Measurements from ENCODE around the gene SLC52A1. TPM values are rescaled to one million over a fixed set of nuclear protein-coding genes. Genes with fewer than 3 reads are reported as not detected.
A peak's percentile ranks its signal among the peaks of the same experiment; 100 is the strongest.

SLC52A1 gene
- total RNA-seq, 1 donor = 0.43 TPM

DNA sequence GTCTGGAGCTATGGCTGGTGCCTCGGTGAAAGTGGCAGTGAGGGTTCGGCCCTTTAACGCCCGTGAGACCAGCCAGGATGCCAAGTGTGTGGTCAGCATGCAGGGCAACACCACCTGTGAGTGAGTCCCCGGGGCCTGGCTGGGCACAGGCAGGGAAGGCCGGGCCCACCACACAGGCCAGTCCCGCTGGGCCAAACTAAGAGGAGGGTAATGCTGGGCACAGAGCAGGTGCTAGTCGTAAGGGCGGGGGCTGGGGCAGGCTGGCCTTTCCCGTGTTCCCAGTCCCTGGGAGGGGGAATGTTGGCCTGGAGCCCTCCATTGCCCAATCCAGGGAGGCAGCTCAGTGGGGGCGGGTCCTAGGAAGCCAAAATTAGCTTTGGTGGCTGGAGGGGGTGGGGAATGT is 35.0 kb downstream of the SLC52A1 start:
- DNase-seq (ENCODE audit: low read depth) = peak; percentile 40
- TF ChIP-seq, protein P1, sequence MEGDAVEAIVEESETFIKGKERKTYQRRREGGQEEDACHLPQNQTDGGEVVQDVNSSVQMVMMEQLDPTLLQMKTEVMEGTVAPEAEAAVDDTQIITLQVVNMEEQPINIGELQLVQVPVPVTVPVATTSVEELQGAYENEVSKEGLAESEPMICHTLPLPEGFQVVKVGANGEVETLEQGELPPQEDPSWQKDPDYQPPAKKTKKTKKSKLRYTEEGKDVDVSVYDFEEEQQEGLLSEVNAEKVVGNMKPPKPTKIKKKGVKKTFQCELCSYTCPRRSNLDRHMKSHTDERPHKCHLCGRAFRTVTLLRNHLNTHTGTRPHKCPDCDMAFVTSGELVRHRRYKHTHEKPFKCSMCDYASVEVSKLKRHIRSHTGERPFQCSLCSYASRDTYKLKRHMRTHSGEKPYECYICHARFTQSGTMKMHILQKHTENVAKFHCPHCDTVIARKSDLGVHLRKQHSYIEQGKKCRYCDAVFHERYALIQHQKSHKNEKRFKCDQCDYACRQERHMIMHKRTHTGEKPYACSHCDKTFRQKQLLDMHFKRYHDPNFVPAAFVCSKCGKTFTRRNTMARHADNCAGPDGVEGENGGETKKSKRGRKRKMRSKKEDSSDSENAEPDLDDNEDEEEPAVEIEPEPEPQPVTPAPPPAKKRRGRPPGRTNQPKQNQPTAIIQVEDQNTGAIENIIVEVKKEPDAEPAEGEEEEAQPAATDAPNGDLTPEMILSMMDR (IDR thresholded peaks at IDR 0.05; ENCODE audit: insufficient read depth, low read depth, low read length) = no peak
- H3K4me3 ChIP-seq (ENCODE audit: low read depth, low read length) = no peak overlapping the region

DNA sequence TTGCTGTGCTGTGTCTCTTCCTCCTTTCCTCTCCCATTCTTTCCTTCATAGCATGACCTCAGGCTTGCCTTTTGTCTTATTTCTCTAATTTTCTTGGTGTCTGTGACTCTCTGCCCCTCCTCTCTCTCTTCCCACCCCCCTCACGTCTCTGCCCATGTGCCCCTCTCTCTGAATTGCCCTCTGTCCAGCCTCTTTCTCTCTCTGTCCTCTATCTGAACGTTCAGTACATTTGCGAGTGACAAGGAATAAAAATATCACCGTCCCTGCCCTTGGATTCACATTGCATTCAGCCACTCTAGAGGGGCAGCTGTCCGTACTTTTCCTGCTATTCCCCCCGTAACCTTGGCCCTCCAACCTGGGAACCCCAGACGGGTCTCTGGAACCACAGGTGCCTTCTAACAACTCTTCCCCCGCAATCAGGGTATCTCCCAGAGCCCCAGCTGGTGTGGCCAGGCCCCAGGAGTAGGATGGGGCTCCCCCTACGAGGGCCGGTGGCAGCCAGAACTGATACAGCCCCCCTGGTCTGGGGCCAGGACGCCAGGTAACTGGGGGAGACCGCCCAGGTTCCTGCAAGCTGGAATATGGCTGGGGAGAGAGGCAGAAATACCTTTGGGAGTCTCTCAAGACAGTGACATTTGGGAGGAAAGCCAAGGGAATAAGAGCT is 35.7 kb downstream of the SLC52A1 start:
- TF ChIP-seq, protein P1 (IDR thresholded peaks at IDR 0.05; ENCODE audit: insufficient read depth, low read depth, low read length) = no peak
- H3K4me3 ChIP-seq (ENCODE audit: low read depth, low read length) = peak overlapping the region; percentile 84
- no peak for DNase-seq (ENCODE audit: low read depth)

DNA sequence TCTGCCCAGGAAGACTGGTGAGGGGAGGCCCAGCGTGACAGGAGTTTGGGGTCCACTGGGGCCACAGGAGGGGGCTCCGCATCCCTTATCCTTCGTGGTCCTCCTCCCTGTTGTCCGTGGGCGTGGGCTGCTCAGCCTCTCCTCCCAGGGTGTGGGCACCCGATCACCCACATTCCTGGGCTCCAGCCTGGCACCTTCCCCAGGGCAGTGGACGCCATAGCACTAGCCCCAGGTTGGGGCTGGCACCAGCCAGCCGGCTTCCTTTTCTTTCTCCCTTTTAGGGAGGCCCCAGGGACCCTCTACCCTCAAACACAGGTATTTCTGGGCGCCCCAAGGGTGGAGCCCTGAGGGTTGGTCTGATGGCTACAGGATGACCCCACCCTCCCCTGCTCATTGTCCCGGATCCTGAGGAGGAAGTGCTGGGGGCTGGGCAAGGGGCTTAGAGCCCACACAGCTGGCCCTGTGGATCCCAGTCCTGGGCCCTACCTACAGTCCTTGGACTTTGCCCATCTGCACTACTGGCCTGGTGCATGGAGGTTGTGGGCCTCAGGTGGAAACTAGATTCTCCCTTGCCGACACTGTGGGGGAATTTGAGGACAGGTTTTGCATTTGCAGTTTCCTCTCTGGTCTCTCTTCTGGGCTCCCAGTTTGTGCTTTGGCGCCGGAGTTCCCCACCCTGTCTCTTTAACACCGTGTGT is 36.3 kb downstream of the SLC52A1 start:
- no peak for DNase-seq (ENCODE audit: low read depth)
- TF ChIP-seq, protein P1 (IDR thresholded peaks at IDR 0.05; ENCODE audit: insufficient read depth, low read depth, low read length) = no peak
- peak overlapping the region; percentile 84 for H3K4me3 ChIP-seq (ENCODE audit: low read depth, low read length)

DNA sequence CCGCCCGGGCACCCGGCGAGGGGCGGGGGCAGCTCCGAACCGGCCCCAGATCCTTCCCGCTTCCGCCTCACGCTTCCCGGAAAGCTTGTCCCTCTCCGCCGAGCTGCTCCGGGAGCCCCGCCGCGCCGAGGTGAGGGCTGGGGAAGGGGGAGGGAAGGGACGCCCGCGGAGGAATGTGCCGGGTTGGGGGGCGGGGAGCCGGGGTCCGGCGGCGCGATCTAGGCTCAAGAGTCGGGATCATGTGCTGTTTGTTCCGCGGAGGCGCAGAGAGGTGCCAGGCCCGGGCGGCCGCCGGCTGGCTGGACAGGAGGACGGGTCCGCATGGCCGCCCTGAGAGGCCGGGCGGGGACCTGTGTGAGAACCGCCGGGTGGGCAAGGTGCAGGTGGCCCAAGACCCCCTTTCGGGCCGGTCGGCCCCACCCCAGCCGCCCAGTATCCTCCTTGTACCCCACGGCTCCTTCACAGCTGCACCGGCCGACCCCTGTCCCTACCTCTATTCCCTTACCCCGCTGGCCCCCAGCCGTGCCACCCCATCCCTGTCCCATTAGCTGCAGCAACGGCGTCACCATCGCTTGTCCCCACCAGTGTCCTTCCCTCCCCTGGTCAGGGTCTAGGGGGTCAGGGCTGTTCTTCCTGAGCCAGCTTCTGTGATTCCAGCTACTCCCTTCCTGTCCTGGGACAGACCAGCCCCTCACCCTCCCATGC is 37.0 kb downstream of the SLC52A1 start:
- peak overlapping the region; percentile 84 for H3K4me3 ChIP-seq (ENCODE audit: low read depth, low read length)
- TF ChIP-seq, protein P1 (IDR thresholded peaks at IDR 0.05; ENCODE audit: insufficient read depth, low read depth, low read length) = no peak
- DNase-seq (ENCODE audit: low read depth) = peak; percentile 39

DNA sequence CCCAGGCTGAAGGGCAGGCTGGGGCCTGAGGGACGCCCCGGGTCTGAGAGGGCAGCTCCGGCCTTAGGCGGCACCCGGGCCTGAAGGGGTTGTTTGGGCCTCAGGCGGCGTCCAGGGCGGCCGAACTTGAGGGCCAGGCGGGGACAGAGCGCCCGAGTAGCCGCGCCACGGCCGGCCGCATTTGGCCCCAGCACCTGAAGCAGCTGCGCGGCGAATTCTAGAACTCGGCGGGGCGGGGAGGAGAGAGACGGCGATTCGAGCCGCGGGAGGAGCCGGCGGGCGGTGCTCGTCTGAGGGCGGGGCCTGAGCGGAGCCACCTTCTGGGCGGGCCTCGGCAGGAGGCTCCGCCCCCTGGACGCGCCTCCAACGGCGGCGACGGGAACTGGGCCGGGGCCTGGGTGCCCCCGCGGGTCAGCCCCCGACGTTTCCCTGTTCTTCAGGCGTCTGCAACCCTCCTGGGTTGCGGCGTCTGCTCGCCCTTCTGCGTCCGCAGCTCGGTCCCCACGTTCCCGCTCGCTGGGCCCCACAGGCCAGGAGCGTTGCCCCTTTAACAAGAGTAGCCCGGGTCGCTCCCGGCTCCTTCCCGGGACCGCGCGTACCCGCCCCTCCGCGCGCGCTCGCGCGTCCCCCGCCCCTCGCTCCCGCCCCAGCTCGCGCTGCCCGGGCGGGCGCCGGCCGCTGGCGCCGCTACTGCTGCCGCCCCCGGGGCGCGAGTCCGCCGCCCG is 37.8 kb downstream of the SLC52A1 start, which contains the start of the genes INCA1 and KIF1C:
INCA1 (minus strand) TSS at position 221 of the 725 bp plus-strand sequence. CDS start 3,085 bp downstream, outside the sequence.
KIF1C (plus strand) TSS at position 649 of the 725 bp plus-strand sequence. CDS start 2,297 bp downstream, outside the sequence.
- DNase-seq (ENCODE audit: low read depth) = peak; percentile 90
- peak within 1 kb of the TSS; percentile 84 for H3K4me3 ChIP-seq (ENCODE audit: low read depth, low read length)
- TF ChIP-seq, protein P1 (IDR thresholded peaks at IDR 0.05; ENCODE audit: insufficient read depth, low read depth, low read length) = no peak

DNA sequence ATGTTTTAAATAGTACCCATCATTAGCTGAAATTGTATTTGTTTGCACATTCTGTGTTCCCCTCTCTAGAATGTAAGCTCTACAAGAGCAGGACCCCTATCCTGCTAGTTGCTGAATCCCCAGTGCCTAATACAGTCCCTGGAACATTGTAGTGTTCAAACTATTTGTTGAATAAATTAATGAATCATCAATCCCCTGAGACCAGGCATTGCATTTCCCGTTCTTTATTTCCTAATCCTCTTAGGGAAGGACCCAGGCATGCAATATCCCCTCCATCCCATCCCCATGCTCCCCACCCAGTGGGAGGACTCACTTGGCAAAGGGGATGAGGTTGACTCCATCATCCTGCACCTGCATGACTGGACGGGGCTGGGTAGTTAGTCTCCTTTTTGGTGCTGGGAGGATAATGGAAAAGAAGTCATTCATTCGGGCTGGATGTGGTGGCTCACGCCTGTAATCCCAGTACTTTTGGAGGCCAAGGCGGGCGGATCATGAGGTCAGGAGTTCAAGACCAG is 41.1 kb downstream of the SLC52A1 start:
- H3K4me3 ChIP-seq (ENCODE audit: low read depth, low read length) = no peak overlapping the region
- TF ChIP-seq, protein P1 (IDR thresholded peaks at IDR 0.05; ENCODE audit: insufficient read depth, low read depth, low read length) = no peak
- no peak for DNase-seq (ENCODE audit: low read depth)
